HCT116 (cell line): ENCODE measurements around the gene MZB1. TPM values are rescaled to one million over a fixed set of nuclear protein-coding genes. Genes with fewer than 3 reads are reported as not detected.

Experiments
- ATAC-seq: fragments of 200-7000 bp; cut with Tn5 transposase; 2 replicates; pipeline ENCODE4 v1.9.1; 2020; ENCODE audit warnings: mild to moderate bottlenecking, moderate library complexity
- BruUV-seq: library from RNA; stranded (reverse); fragments of 400-500 nt; replicated peaks from 2 replicates; lab custom pipeline; 2021; lab: Mats Ljungman, UMichigan
- CTCF ChIA-PET: fragments of 300-600 bp; sonication (Branson Sonifier 250); formaldehyde crosslinking; loops from one replicate; lab custom pipeline; 2021; ENCODE audit warnings: antibody characterized with exemption; lab: Charles Lee
- POLR2A ChIA-PET: fragments of 300-600, 350-600 bp; sonication (Branson Sonifier 250); formaldehyde crosslinking; loops from one replicate; lab custom pipeline; 2021; ENCODE audit warnings: antibody characterized with exemption; lab: Charles Lee
- RAD21 ChIA-PET, 2 experiments: fragments of 300-600 bp; sonication (Branson Sonifier 250); formaldehyde crosslinking; loops; one replicate each; lab custom pipeline; 2023; ENCODE audit warnings: low total read pairs in 2 of 2; ENCODE audit not compliant: uncharacterized antibody in 2 of 2, unreplicated experiment in 2 of 2, low non-redundant PET in 1 of 2; lab: Charles Lee
- DNase-seq: peaks from one replicate; pipeline ENCODE4 v3.0.0-alpha.2; 2010; ENCODE audit warnings: low read depth, low spot score
- H2AFZ ChIP-seq: fragments of 200-600 bp; shearing (Covaris generic), sonication (generic); 2 replicates; pipeline ENCODE4 v1.6.1; 2017; ENCODE audit warnings: low read depth, mixed run types, mixed read lengths, antibody characterized with exemption, low read length; ENCODE audit not compliant: poor library complexity, severe bottlenecking
- H3K27ac ChIP-seq: 2 replicates; pipeline ENCODE4 v1.5.1; 2012; ENCODE audit warnings: low read depth, low read length
- H3K27me3 ChIP-seq: fragments of 200-600 bp; sonication (generic); 2 replicates; pipeline ENCODE4 v1.6.1; 2016; ENCODE audit warnings: mixed run types, low read length, mixed read lengths; ENCODE audit not compliant: insufficient read depth
- H3K36me3 ChIP-seq, 2 experiments: fragments of 200-500 bp in 1 of 2; fragments of 200-600 bp in 1 of 2; sonication (Bioruptor generic) in 1 of 2; sonication (generic) in 1 of 2; 2 replicates each; pipeline versions ENCODE4 v1.5.1 to v1.6.1; 2014 to 2016; ENCODE audit warnings: low read length in 2 of 2, inconsistent platforms in 1 of 2, mixed read lengths in 1 of 2, mixed run types in 1 of 2; ENCODE audit not compliant: insufficient read depth in 2 of 2, control insufficient read depth in 1 of 2
- H3K4me1 ChIP-seq, 2 experiments: fragments of 200-600 bp in 1 of 2; sonication (generic) in 1 of 2; 2 replicates each; pipeline versions ENCODE4 v1.5.1 to v1.6.1; 2012 to 2017; ENCODE audit warnings: low read length in 2 of 2, inconsistent platforms in 1 of 2, mild to moderate bottlenecking in 1 of 2, mixed read lengths in 1 of 2, mixed run types in 1 of 2, moderate library complexity in 1 of 2; ENCODE audit not compliant: insufficient read depth in 2 of 2, control insufficient read depth in 1 of 2
- H3K4me2 ChIP-seq: fragments of 200-600 bp; sonication (generic); 2 replicates; pipeline ENCODE4 v1.6.1; 2017; ENCODE audit warnings: mixed run types, low read length, mixed read lengths
- H3K4me3 ChIP-seq, 2 experiments: fragments of 200-600 bp in 1 of 2; sonication (generic) in 1 of 2; replicated peaks in 1 of 2; 2 replicates each; pipeline ENCODE4 v1.5.1; 2011 to 2016; ENCODE audit warnings: low read length in 2 of 2, control low read depth in 1 of 2, low read depth in 1 of 2, mild to moderate bottlenecking in 1 of 2, mixed read lengths in 1 of 2, mixed run types in 1 of 2
- H3K79me2 ChIP-seq: fragments of 200-600 bp; sonication (generic); 2 replicates; pipeline ENCODE4 v1.6.1; 2017; ENCODE audit warnings: mild to moderate bottlenecking, mixed run types, low read length, moderate library complexity, mixed read lengths; ENCODE audit not compliant: insufficient read depth
- H3K9ac ChIP-seq: fragments of 200-600 bp; sonication (generic); 2 replicates; pipeline ENCODE4 v1.6.1; 2016; ENCODE audit warnings: low read length, mixed read lengths
- H3K9me2 ChIP-seq: fragments of 200-600 bp; sonication (generic), shearing (Covaris generic); 2 replicates; pipeline ENCODE4 v1.6.1; 2017; ENCODE audit warnings: mixed run types, mild to moderate bottlenecking, moderate library complexity; ENCODE audit not compliant: insufficient read depth
- H3K9me3 ChIP-seq, 2 experiments: fragments of 200-500 bp in 1 of 2; fragments of 200-600 bp in 1 of 2; sonication (Bioruptor generic) in 1 of 2; sonication (generic) in 1 of 2; 2 replicates each; pipeline ENCODE4 v1.6.1; 2014 to 2017; ENCODE audit warnings: low read length in 2 of 2, mixed read lengths in 2 of 2, inconsistent platforms in 1 of 2, low read depth in 1 of 2, mild to moderate bottlenecking in 1 of 2, mixed run types in 1 of 2, moderate library complexity in 1 of 2; ENCODE audit not compliant: control insufficient read depth in 1 of 2, insufficient read depth in 1 of 2
- H4K20me1 ChIP-seq: fragments of 200-600 bp; sonication (generic), shearing (Covaris generic); 2 replicates; pipeline ENCODE4 v1.6.1; 2017; ENCODE audit warnings: mixed run types, mild to moderate bottlenecking, moderate library complexity; ENCODE audit not compliant: insufficient read depth
- REST ChIP-seq: IDR thresholded peaks from 2 replicates; pipeline ENCODE4 v1.6.1; 2012; ENCODE audit warnings: low read depth
- SRF ChIP-seq: IDR thresholded peaks from 2 replicates; pipeline ENCODE4 v1.6.1; 2012; ENCODE audit warnings: low read depth
- YY1 ChIP-seq: IDR thresholded peaks from 2 replicates; pipeline ENCODE4 v1.6.1; 2011; ENCODE audit warnings: low read length, low read depth, moderate library complexity, mild to moderate bottlenecking; ENCODE audit not compliant: insufficient replicate concordance; ENCODE audit errors: extremely low read depth
- intact Hi-C: fragments of 100-400 bp; cut with micrococcal nuclease; formaldehyde crosslinking; loops from 2 replicates; pipeline ENCODE4 v1.10.0; 2022
- total RNA-seq: library from RNA; stranded (reverse); gene quantifications from one replicate; pipeline ENCODE4 v1.2.1, GENCODE V29; 2021; ENCODE audit not compliant: unreplicated experiment

Gene MZB1
- total RNA-seq, 1 experiment from 2014 or later, result 0.81 TPM

DNA sequence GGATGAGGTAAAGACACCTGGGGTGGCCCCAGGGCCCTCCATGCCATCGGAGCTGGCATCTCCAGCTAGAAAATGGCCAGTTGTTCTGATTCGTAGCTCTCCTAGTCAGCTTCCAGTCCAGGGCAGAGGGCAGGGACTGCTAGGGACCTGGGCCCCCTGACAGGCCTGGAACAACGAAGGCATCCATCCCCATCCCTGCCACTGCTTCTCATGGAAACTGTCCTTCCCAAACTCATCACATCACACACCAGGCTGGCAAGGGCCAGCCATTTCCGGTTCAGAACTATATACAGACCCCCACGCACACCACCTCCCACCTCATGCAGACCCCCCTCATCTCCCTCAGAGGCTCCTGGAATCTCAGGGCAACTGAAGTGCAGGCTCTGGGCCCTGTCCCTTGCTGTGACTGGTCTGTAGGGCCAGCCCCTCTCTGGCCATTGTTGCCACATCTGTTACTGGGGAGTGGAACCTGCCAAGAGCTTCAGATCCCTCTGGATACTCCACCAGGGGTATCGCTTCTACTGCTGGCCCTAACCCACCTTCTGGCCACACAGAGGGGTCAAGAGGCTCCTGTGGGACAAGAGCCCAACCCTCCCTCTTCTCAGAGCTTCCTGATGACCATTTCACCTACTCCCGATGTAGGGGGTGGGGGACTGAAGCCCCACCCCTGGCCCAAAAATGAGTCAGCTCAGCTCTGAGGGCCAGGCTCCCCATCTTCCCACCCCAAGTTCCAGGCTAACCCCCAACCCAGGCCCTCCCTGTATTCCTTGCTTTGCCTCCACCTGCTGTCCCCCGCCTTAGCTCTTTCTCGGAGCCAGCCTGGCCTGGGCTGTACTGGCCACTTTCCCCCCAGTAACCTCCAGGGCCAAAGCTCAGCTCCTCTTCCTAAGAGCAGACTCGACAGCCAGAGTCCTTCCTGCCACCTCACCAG, 1.2 kb upstream of the MZB1 start:
- intact Hi-C loops, result loop anchor here (5.0 kb wide), 1 partner anchor 814 kb away; the partner anchor contains the start of gene HSPA9
- H3K9ac ChIP-seq, result peak overlapping the region; percentile 89
- CTCF ChIA-PET, result interaction anchor here (0.7 to 3.2 kb wide), 6 partner anchors 11 to 140 kb away, joined by 3 to 10 read pairs (median 4); partner anchors contain the start of genes PAIP2 and SPATA24

More for the DNA sequence above, 1.2 kb upstream of the MZB1 start:
- no peaks in the 10 kb centered on the region for H3K9me3 ChIP-seq
- H3K27me3 ChIP-seq, result no peaks in the 10 kb centered on the region
- no peaks in the 10 kb centered on the region for H3K9me2 ChIP-seq
- no peaks in the 10 kb centered on the region for H3K36me3 ChIP-seq
- no peak overlapping the region for H2AFZ ChIP-seq
- H3K4me3 ChIP-seq, result peak overlapping the region; percentile 65 to 79
- ATAC-seq (no peak), DNase-seq (no peak)
- TF ChIP-seq REST, result no peak
- no peak for TF ChIP-seq SRF
- no peak for TF ChIP-seq YY1
- H4K20me1 ChIP-seq, result no peaks in the 10 kb centered on the region
- peaks cover 8% of the 10 kb centered on the region; the same call in 1 of the 2 replicates for H3K79me2 ChIP-seq
- peak overlapping the region; percentile 82 for H3K27ac ChIP-seq
- ChIA-PET RAD21 (interaction anchor here in 1 of 2 experiments (0.9 kb wide), 1 partner anchor 17 kb away, joined by 3 read pairs; no protein-coding TSS in a partner anchor), POLR2A (interaction anchor here (0.6 to 1.2 kb wide), 7 partner anchors 17 to 844 kb away, joined by 3 to 5 read pairs (median 4); partner anchors contain the start of gene PAIP2)
- peaks cover 15 to 47% of the 10 kb centered on the region in 2 experiments for H3K4me1 ChIP-seq
- no TSS peak for BruUV-seq
- H3K4me2 ChIP-seq, result peak overlapping the region; percentile 87
